Ishikawa (cell line): Measurements from ENCODE around the gene PELI2.

ENCODE experiments used
- CREB1 ChIP-seq: IDR thresholded peaks from 2 replicates; pipeline ENCODE4 v1.6.1; 2012; ENCODE audit warnings: low read depth
- EGR1 ChIP-seq: IDR thresholded peaks from 2 replicates; pipeline ENCODE4 v1.6.1; 2012
- MAX ChIP-seq: IDR thresholded peaks from 2 replicates; pipeline ENCODE4 v1.6.1; 2012
- NFIC ChIP-seq: IDR thresholded peaks from 2 replicates; pipeline ENCODE4 v1.6.1; 2012

DNA sequence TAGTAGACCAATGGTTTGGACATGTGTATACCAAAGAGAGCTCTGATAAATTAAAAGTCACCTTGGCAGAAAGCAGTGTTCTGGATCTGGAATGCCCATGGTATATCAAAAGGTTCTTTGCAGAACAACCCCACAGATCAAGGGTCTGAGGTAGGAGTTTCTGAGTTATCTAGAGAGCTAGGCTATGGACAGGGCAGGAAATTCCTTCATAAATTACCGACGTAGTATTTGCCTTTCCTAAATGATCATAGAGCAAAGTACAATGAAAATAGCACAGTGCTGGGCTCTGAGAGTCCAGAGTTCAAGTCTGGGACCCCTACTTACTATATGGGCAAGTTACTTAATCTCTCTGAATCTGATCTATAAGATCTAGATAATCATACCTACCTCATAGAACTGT, 35.3 kb upstream of the PELI2 start:
- no peak for TF ChIP-seq EGR1
- no peak for TF ChIP-seq MAX
- no peak for TF ChIP-seq CREB1
- no peak for TF ChIP-seq NFIC
